ENCODE measurements around the gene TECTA.
A peak's percentile ranks its signal among the peaks of the same experiment; 100 is the strongest.
"Not testable (repeated sequence)": the region's sequence is repeated elsewhere in the genome, so short reads cannot be mapped to it uniquely, and the experiment has no call there.

TECTA gene

GRCh38 chr11:121236115-121237001, 135.3 kb downstream of the TECTA start:
- no peak for DNase-seq

GRCh38 chr11:121237247-121237646, 136.2 kb downstream of the TECTA start:
- DNase-seq: not testable (repeated sequence)

GRCh38 chr11:121237686-121238658, 136.9 kb downstream of the TECTA start:
- DNase-seq: peak; percentile 32

DNA sequence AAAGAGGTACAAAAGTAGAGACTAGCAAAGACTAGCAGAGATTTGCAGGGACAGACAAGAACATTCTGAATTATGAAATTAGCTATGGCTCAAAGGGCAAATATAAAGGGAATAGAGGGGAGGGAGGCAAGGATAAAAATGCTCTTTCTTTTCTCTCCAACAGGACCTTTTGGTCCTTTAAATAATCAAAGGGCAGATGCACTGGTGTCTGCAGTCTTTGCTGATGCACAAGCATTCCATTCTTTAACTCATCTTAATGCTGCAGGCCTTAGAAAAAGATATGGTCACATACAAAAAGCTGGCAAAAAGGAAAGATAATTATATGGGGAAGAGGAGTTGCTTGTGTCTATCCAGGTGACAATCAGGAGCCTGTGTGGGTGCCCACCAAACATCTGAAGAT, 137.9 kb downstream of the TECTA start:
- DNase-seq: no peak

DNA sequence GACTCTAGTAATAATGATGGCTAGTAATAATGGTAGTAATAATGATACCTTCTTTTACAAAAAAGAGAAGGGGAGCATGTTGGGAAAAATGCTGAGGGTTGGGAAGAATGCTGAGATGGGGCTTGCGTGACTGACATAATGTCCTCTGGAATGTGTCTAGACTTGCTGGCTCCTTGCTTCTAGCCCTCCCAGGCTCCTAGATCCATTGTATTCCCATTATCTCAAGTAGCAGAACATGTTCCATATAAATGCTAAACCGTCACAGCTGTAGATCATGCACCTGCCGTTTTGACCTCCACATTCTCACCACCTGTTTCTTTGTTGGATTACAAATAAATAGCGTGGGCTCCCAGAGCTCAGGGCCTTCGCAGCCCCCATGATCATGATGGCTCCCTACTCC, 139.0 kb downstream of the TECTA start:
- not testable (repeated sequence) for DNase-seq

- no peak for DNase-seq
Measured at GRCh38 chr11:121240650-121241303, 139.7 kb downstream of the TECTA start.

Data from stimulated activated CD4-positive, alpha-beta T cell treated with anti-CD3 and anti-CD28 coated beads, Interleukin-4, amount 100 ng/mL, for 24 hours (primary cell).